Measurements from ENCODE around the gene IPO5. TPM values are rescaled to one million over a fixed set of nuclear protein-coding genes. Genes with fewer than 3 reads are reported as not detected.
A peak's percentile ranks its signal among the peaks of the same experiment; 100 is the strongest.

IPO5 gene
- total RNA-seq, 1 experiment from 2014 or later, result 155 TPM

DNA sequence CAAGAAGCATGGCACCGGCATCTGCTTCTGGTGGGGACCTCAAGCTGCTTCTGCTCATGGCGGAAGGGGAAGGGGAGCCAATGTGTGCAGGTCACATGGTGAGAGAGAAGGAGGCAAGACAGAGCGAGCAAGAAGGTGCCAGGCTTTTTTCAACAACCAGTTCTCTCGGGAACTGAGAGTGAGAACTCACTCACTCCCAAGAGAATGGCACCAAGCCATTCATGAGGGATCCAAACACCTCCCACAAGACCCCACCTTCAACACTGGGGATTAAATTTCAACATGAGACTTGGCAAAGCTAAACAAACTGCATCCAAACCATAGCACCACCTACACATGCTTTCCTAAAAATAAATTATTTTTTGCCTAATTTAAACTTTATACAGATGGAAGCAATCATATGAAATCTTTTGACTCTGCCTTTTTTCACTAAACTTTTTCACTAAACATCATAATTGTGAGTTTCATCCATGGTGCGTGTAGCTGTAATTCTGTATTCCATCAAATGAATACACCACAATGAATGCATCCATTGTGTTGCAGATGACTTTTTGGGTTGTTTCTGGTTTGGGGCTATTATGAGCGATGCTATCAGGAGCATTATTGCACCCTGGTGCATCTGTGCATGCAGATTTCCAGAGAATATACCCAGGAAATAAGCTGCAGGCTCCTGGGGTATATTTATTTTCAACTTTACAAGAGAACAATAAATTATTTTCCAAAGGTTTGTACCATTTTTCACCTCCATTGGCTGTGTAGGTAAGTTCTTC lies 14.6 kb upstream of the IPO5 start:
- no peak overlapping the region for H2AFZ ChIP-seq (ENCODE audit: low read length)
- no peaks in the 10 kb centered on the region for H3K27me3 ChIP-seq (ENCODE audit: low read length)
- DNase-seq (no peak), ATAC-seq (no peak)
- H3K4me3 ChIP-seq (ENCODE audit: low read length), result no peak overlapping the region
- peaks cover 20% of the 10 kb centered on the region for H3K4me1 ChIP-seq (ENCODE audit: insufficient read depth, low read length)
- no peaks in the 10 kb centered on the region for H3K79me2 ChIP-seq (ENCODE audit: low read length)
- no peaks in the 10 kb centered on the region for H3K9me3 ChIP-seq (ENCODE audit: low read length)
- no peak overlapping the region for H3K27ac ChIP-seq (ENCODE audit: low read length)
- no peaks in the 10 kb centered on the region for H3K36me3 ChIP-seq (ENCODE audit: low read depth, low read length)
- BruUV-seq (replicated peaks), result no TSS peak
- no peaks in the 10 kb centered on the region for H4K20me1 ChIP-seq (ENCODE audit: low read length)
- no peak overlapping the region for H3K9ac ChIP-seq (ENCODE audit: low read length)
- TF ChIP-seq EZH2 (IDR thresholded peaks at IDR 0.05; ENCODE audit: low read length, unreplicated experiment), result no peak
- no peak for TF ChIP-seq EZH2phosphoT487 (IDR thresholded peaks at IDR 0.05; ENCODE audit: borderline replicate concordance, low read length)
- TF ChIP-seq, protein P1, sequence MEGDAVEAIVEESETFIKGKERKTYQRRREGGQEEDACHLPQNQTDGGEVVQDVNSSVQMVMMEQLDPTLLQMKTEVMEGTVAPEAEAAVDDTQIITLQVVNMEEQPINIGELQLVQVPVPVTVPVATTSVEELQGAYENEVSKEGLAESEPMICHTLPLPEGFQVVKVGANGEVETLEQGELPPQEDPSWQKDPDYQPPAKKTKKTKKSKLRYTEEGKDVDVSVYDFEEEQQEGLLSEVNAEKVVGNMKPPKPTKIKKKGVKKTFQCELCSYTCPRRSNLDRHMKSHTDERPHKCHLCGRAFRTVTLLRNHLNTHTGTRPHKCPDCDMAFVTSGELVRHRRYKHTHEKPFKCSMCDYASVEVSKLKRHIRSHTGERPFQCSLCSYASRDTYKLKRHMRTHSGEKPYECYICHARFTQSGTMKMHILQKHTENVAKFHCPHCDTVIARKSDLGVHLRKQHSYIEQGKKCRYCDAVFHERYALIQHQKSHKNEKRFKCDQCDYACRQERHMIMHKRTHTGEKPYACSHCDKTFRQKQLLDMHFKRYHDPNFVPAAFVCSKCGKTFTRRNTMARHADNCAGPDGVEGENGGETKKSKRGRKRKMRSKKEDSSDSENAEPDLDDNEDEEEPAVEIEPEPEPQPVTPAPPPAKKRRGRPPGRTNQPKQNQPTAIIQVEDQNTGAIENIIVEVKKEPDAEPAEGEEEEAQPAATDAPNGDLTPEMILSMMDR (conservative IDR thresholded peaks at IDR 0.05; ENCODE audit: low read depth, low read length), result no peak
- peaks cover 4% of the 10 kb centered on the region for H3F3A ChIP-seq (ENCODE audit: low read length, unreplicated experiment)
- no peaks in the 10 kb centered on the region for H3K9me2 ChIP-seq (replicated peaks; ENCODE audit: low read length)
- no peak overlapping the region for H3K4me2 ChIP-seq (ENCODE audit: low read length)
- POLR2A ChIA-PET (ENCODE audit: unreplicated experiment), result no interaction called here
- CTCF ChIA-PET, result no interaction called here
- intact Hi-C loops (cut with micrococcal nuclease), result no loop called here

DNA sequence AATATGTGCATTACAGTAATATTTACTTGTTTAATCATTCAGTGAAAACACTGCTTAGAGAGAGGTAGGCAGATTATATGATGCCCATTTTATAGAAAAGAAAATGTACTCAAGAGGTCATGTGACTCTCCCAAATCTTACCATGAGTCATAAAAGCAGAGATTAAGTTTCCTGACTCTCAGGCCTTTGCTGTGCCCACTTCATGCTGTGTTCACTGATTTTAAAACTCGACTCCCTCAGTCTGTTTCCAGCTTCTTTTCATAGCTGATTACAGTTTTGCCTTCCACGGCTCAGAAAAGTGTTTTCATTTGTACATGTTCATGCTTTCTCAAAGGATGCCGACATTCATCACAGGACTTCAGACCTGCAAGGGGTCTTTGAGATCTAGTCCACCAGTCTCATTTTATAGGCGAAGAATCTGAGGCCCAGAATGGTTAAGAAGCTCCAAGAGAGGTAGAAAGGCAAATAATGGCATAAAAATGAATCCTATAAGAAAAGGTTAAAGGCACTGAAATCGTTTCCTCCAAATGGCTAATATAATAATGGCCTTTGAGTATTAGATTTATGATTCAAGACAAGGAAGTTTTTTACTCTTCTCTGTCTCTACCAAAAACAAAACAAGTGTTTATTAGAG lies 9.0 kb upstream of the IPO5 start:
- CTCF ChIA-PET, result no interaction called here
- POLR2A ChIA-PET (ENCODE audit: unreplicated experiment), result interaction anchor here (0.6 kb wide), 1 partner anchor 14 kb away, joined by 9 read pairs; no protein-coding TSS in a partner anchor
- Histone ChIP-seq H3K9me3 (ENCODE audit: low read length) (no peaks in the 10 kb centered on the region), H3K9me2 (replicated peaks; ENCODE audit: low read length) (no peaks in the 10 kb centered on the region), H2AFZ (ENCODE audit: low read length) (peak overlapping the region; percentile 56; the same call in 1 of the 2 replicates), H3K4me2 (ENCODE audit: low read length) (peak overlapping the region; percentile 81), H4K20me1 (ENCODE audit: low read length) (no peaks in the 10 kb centered on the region), H3K27me3 (ENCODE audit: low read length) (no peaks in the 10 kb centered on the region), H3K4me3 (ENCODE audit: low read length) (no peak overlapping the region), H3K27ac (ENCODE audit: low read length) (peak overlapping the region; percentile 98), H3K79me2 (ENCODE audit: low read length) (no peaks in the 10 kb centered on the region), H3F3A (ENCODE audit: low read length, unreplicated experiment) (peaks cover 14% of the 10 kb centered on the region), H3K36me3 (ENCODE audit: low read depth, low read length) (no peaks in the 10 kb centered on the region), H3K9ac (ENCODE audit: low read length) (peak overlapping the region; percentile 71), H3K4me1 (ENCODE audit: insufficient read depth, low read length) (peaks cover 60% of the 10 kb centered on the region)
- TSS peak; percentile 34 for BruUV-seq (replicated peaks)
- ATAC-seq (peak; percentile 64), DNase-seq (peak; percentile 87)
- TF ChIP-seq, protein P1 (conservative IDR thresholded peaks at IDR 0.05; ENCODE audit: low read depth, low read length), result no peak
- no peak for TF ChIP-seq EZH2 (IDR thresholded peaks at IDR 0.05; ENCODE audit: low read length, unreplicated experiment)
- TF ChIP-seq EZH2phosphoT487 (IDR thresholded peaks at IDR 0.05; ENCODE audit: borderline replicate concordance, low read length), result no peak
- intact Hi-C loops (cut with micrococcal nuclease), result loop anchor here (2.0 kb wide), 1 partner anchor 34 kb away; no protein-coding TSS in a partner anchor
